GM19328 (cell line): ENCODE measurements around the gene EPC2.
"Not testable (repeated sequence)": the region's sequence is repeated elsewhere in the genome, so short reads cannot be mapped to it uniquely, and the experiment has no call there.

Source experiments
- ATAC-seq: cut with Tn5 transposase; IDR thresholded peaks from one replicate; pipeline ENCODE4 v1.9.1; 2021; ENCODE audit warnings: mild to moderate bottlenecking, moderate library complexity; ENCODE audit not compliant: unreplicated experiment

EPC2 gene

DNA sequence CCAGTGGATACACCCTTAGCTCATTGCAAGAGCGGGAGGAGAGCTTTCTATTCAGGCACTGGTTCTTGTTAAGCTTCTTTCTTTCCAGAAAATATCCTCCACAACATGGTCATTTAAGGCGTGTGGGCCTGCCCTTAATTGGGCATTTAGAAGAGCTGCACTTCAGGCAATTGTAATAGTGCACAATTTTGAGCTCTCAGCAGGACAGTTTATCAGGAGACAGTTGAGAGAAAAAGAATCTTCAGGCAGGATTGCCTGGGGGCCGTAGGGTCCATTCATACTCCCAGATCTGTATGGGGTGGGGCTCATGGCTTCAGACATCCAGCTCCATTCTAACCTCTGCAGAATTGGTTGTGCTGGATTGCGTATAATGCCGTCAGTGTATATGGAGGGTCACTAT, 6.0 kb upstream of the EPC2 start:
- ATAC-seq: no peak

DNA sequence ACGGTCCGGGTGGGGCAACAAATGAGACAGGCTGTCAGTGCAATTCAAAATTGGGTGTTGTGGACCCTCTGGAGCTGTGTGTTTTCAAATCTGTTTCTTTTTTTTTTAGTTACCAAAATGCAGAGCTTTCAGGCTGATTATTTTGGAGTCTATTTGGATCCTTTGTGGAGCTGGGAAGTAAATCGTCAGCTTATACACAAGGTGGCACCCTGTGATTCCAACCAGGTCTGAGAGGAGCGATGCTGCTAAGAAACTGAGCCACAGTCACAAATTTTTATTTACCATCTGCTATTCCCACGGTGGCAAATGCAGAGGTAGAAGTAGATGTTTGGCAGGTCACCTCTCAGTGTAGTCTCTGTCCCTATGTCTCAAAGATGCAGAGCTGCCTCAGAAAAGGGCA, 3.8 kb upstream of the EPC2 start:
- no peak for ATAC-seq

DNA sequence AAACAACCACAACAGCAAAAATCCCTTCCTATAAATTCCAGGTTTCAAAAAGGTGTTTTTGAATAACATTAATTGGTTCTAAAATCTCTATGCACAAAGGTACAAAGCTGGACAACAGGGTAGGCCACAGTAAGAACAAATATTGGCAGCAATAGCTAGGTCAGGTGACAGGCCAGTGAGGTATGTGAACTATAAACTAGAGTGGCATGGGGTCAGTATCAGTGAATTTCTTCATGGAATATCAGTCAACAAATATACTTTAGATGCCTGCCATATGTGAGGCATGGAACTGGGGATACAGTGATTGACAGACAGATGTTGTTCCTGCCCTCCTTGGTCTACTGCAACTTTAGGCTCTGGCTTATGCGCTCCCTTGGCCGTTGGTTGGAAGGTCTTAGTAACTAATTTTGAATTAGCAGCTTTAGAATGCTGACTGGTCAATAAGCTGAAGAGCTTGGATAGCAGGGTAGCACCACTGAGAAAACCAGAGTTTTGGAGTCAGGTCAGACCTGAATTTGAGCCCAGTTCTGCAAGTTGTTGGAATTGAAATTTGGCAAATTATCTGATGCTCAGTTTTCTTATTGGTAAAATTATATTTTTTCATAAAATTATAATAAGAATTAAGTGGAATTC, 2.3 kb upstream of the EPC2 start:
- ATAC-seq: no peak

DNA sequence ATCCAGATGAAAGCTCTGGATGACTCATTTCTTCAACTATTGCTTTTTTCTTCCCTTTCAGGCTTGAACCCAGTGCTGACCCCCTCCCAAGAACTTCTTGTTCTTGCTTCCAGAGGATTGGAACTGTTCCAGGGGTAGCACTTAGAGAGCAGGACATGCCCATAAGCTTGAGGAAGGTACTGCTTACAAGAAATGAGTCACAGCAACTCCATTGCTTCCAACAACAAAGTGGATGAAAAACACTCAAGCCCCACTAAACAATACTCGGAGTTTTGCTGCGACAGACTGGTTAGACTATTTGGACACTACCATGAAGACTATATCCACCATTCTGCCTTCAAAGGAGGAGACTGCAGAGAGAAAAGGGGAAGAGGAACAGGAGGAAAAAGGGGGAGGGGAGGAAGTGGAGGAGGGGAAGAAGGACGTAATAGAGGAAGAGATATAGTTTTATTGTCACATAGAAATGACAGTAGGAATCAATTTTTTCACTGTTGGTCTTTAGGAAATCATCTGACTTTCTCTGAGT, 1.6 kb upstream of the EPC2 start:
- no peak for ATAC-seq

DNA sequence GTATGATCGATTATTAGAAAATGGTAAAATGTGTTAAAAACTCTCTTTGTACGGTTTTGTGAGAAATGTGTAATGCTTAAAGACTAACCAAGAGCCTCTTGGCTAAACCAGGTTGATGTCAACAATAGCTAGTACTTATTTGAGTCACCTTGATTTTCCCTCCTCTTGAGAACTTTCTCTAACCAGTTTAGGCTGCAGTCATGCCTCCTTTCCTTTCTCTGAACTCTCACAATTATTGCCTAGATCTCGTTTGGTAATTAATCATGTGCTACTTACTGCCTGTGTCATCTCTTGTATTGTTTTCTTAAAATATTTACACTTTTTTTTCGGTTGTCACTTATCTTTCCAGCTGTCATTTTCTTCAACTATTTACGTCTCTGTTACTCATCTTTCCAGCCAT, 1.1 kb upstream of the EPC2 start:
- ATAC-seq: no peak

DNA sequence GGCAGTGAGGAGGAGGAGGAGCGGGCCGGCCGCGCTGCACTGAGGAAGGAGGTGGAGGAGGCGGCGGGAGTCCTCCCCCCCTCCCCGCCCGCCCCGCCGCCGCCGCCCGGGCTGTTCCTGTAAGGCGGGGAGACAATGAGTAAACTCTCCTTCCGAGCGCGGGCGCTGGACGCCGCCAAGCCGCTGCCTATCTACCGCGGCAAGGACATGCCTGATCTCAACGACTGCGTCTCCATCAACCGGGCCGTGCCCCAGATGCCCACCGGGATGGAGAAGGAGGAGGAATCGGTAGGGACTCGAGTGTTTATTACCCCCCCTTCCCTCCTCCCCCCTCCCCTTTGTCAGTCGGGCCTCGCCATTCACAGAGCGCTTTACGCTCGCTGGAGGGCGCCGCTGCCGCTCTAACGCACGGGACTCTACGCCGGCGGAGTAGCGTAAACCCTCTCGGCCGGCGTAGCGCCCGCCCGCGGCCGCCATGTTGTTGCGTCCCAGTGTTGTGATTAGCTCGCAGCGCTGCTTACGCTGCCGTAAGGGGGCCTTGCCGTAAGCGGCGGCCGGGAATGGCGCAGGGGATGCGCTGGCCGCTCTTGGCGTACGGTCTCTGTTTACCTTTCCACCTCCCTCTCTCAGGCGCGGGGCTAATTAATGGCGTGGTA, 460 bp downstream of the EPC2 start:
- ATAC-seq: peak; percentile 39

DNA sequence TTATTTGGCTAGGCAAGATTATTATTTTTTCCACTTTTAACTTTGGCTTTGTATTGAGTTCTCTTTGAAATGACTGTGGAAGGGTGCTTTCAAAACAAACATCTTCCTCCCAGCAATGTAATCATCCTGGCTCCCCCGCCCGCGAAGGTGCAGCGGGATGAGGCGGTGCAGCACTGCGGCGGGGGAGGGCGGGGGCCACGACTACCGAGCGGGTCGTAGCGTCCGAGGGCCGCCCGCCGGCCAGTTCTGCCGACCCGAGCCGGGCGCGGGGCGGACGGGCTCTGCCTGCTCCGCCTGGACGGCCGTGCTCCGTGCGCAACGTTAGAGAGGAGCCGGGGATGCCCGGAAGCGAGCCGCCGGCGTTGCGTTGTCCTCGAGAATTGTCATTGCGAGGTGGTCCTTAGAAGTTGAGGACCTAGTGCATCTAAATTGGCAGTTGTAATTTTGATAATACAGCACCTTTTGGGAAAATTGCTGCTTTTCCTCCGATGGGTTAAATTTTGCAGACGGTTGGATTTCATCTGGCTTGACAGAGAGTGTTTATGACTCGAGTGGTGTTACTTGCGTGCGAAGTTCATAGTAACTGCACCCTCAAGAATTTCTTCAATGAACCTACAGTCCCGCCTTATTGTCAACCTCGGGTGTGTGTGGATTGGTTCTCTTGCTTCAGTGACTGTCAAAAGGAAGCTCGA, 1.1 kb downstream of the EPC2 start:
- ATAC-seq: peak; percentile 34

DNA sequence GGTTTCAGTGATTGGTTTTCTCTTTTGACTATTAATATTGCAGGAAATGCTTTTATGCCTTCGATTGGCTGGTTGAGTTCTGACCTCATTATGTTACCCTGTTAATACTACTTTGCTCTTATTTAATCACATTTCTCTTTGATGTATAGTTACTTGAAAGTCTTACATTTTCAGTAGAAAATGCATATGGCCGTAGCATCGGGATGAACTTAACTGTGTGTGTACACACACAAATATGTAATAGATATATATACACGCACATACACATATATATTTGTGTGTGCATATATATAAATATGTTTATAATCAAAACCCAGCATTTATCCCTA, 1.6 kb downstream of the EPC2 start:
- no peak for ATAC-seq

DNA sequence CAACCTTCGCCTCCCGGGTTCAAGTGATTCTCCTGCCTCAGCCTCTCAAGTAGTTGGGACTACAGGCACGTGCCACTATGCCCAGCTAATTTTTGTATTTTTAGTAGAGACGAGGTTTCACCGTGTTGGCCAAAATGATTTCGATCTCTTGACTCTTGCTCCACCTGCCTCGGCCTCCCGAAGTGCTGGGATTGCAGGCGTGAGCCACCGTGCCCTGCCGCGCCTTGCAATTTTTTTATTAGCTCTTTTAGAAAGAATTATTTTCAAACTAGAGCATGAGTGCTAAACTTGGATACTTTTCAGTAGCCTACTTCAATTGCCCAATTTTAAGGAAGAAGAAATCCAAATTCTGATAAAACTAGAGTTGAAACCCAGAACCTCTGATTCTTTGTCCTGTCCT, 3.2 kb downstream of the EPC2 start:
- not testable (repeated sequence) for ATAC-seq

DNA sequence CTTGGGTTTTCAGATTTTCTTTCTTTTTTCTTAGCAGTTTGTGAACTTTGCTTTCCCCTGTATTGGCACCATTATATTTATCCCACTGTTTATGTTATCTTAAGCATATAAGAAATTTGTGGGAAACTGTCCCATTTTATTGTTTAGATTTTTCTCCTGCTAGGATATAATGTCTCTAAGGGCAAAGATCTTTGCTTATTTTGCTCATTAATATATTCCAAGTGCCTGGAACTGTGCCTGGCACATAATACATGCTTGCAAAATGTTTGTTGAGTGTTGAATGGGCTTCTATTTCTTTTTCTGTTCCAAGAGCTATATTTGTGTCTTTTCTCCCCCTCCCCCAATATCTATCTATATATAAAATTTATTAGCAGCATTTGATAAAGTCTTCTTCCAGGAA, 5.4 kb downstream of the EPC2 start:
- no peak for ATAC-seq

DNA sequence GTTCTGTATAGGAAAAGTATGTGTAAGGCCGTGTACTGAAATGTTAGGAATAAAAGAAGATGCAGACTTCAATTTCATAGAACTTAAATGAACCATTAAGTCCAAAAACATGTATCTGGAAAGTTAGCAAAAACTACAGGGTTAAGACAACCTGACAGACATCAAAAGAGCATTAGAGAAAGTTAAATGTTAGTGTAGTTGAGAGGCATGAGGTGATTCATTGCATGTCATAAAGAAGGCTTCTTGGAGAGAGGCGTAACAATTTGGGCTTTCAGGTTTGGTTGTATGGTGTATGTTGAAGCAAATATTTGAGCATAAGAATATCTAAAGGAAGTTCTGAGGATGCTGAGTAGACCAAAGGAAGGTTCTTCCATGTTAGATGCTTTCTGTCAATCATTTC, 6.3 kb downstream of the EPC2 start:
- no peak for ATAC-seq

DNA sequence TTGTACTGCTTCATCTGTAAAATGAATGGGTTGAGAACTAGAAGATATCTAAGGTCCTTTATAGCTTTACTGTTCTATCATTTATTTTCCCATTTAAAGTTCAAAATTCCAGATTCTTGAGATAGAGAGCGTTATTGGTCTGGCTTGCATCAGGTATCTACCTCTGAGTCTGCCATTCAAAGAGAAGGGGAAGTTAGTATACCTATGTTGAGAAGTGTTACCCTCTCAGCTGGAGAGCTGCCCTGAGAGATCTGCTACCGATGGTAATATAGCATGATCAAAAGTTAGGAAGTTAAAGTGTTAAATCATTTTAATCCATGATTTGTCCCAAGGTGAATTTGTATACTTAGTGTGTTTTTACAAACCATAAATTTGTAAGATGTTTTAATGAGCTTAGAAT, 7.4 kb downstream of the EPC2 start:
- no peak for ATAC-seq

DNA sequence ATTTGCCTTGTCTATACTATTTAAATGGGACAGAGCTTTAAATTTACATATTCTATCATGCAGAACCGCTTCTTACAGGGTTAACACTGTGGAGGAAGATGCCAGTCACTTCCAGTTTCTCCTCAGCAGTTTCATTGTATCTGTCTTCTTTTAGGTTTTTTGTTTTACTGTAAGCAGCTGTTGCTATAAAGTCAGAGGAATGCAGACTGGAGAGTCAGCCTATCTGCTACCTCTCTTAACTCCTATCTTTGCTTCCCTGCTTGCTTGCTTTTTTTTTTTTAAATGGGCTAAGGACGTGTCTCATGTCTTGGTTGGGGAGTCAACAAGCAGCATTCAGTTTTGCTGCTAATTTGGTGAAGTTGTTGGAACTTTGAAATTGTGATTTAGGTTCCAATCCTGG, 8.9 kb downstream of the EPC2 start:
- peak; percentile 70 for ATAC-seq

DNA sequence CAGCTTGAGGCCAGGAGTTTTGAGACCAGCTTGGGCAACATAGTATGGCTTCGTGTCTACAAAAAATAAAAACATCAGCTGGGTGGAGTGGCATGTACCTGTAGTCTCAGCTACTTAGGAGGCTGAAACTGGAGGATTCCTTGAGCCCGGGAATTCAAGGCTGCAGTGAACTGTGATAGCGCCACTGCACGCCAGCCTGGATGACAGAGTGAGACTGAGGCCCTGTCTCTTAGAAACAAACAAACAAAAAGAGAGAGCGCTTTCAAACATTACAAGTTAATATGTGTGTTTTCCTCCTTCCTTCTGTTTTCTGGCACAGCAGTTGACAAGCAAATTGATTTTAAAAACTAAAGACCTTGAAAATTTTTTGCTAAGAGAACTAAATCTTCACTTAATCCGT, 9.9 kb downstream of the EPC2 start:
- ATAC-seq: no peak

DNA sequence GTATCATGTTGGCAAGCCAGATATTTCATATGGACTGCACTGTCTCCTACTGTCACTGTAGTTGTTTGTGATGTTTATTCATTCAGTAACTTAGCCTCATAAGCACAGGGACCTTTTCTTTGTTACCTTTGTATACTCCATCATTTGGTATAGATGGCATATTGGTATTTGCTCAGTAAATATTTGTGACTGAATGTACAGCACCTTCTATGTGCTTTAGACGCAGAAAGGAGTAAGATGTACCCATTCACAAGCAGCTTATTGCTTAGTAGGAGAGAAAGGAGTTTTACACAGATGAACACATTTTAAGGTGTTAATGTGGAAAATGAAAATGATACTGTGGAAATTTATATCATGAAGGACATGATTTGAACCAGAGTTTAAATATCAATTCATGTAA, 12.0 kb downstream of the EPC2 start:
- ATAC-seq: no peak

DNA sequence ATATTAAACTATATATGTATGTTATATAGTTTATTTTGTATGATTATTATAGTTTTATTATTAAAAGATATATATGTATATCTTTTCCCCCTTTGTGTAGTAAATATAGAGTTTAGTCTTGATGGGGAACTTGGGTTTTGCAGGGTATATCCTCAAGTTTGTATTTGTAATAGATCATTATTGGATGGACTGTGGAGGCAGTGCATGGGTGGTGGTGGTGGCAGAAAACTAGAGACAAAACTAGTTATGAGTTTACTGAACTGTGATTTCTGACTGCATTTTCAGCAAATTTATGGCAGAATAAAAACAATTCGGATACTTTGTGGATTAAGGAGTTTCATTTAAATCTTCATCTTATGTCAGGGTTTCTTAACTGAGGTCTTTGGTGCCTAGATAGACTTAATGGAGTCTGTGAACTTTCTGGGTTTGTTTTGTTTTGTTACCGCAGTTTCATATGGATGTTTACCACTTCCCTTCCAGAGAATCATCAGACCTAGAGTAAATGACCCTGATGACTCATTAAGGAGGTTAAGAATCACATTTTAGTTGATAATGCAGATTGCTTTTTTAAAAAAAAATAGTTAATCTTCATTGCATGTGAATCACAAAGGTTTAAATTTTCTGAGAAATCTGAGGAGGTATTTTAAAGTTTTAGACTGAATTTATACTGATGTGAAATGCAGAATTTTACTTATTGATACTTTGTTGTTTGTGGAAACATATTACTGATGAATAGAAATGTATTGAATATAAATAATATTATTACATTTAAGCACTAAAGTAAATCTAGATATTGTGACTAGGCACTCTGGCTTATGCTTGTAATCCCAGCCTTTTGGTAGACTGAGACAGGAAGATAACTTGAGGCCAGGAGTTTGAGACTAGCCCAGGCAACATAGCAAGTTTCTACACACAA, 14.5 kb downstream of the EPC2 start:
- ATAC-seq: peak; percentile 75

DNA sequence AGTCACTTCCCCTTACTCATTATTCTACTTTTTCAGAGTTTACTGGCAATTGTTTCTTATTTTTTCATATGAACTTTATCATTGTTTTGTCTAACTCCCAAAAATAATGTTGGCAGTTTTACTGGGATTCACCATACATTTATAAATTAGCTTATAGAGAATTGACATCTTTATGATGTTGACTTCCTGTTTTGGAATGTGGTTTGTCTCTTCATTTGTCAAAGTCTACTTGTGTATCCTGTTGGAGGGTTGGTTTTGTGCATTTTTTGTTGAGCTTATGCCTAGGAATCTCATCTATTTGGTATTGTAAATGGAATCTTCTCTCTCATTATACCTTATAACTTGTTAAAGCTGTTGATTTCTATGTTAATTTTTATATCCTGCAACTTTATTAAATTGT, 16.4 kb downstream of the EPC2 start:
- ATAC-seq: no peak

DNA sequence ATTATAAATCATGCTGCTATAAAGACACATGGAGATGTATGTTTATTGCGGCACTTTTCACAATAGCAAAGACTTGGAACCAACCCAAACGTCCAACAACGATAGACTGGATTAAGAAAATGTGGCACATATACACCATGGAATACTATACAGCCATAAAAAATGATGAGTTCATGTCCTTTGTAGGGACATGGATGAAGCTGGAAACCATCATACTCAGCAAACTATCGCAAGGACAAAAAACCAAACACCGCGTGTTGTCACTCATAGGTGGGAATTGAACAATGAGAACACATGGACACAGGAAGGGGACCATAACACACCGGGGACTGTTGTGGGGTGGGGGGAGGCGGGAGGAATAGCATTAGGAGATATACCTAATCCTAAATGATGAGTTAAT, 17.8 kb downstream of the EPC2 start:
- ATAC-seq: not testable (repeated sequence)

DNA sequence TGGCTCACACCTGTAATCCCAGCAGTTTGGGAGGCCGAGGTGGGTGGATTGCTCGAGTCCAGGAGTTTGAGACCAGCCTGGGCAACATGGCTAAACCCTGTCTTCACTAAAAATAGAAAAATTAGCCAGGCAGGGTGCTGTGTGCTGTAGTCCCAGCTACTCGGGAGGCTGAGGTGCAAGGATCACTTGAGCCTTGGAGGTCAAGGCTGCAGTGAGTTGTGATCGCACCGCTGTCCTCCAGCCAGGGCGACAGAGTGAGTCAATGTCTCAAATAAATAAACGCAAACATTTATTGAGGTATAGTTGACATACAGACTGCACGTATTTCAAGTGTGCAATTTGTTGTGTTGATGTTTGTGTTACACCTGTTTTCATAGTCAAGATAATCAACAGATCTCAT, 19.7 kb downstream of the EPC2 start:
- no peak for ATAC-seq

DNA sequence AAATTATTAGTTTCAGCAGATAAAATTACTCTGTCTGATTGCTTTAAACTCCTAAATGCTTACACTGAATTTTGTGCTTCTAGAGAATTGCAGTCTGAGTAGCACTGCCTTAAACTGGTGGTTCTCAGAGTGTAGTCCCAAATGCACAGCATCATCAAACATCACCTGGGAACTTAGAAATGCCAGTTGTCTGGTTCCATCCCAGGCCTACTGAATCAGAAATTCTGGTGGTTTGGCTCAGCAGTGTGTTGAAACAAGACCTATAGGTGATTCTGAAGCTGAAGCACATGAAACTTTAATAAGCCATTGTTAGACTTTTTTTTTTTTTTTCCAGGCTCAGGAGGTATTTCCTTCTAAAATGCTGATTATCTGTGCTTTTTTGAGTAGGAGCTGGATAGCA, 22.0 kb downstream of the EPC2 start:
- ATAC-seq: no peak

DNA sequence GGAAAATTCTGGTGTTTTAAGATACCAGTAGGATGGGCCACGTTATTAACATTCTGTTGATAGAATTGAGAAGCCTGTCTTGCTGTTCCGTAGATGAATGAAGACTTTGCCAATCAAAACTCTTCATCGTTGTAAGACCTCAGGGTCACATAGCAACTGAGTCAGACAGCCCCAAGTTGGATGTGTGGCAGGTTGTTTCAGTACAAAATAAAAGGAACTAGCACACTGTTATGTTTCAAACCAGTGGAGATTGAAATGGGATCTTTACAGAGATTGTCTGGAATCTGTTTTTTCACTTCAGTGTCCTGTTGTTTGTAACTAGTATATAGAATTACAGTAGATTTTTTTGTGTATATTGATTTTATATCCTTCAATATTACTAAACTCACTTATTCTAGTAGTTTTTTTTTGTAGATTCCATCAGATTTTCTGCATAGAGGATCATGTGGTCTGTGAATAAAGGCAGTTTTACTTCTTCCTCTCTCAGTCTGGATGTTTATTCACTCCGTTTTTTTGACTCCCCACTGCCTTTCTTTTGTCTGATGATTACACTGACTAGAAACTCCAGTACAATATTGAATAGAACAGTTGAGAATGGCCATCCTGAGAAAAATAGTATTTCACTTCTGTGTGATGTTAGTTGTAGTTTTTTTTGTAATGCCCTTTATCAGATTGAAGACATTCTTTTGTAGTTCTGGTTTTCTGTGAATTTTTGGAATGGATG, 22.7 kb downstream of the EPC2 start:
- no peak for ATAC-seq
